Ishikawa (cell line): ENCODE data around the gene DOCK2.

Source experiments
- CEBPB ChIP-seq: IDR thresholded peaks from 2 replicates; pipeline ENCODE4 v1.6.1; 2012
- CREB1 ChIP-seq: IDR thresholded peaks from 2 replicates; pipeline ENCODE4 v1.6.1; 2012; ENCODE audit warnings: low read depth
- EGR1 ChIP-seq: IDR thresholded peaks from 2 replicates; pipeline ENCODE4 v1.6.1; 2012
- EP300 ChIP-seq: IDR thresholded peaks from 2 replicates; pipeline ENCODE4 v1.6.1; 2012; ENCODE audit warnings: borderline replicate concordance
- FOXM1 ChIP-seq: IDR thresholded peaks from 2 replicates; pipeline ENCODE4 v1.6.1; 2012; ENCODE audit warnings: low read depth, borderline replicate concordance
- NFIC ChIP-seq: IDR thresholded peaks from 2 replicates; pipeline ENCODE4 v1.6.1; 2012
- RAD21 ChIP-seq: IDR thresholded peaks from 2 replicates; pipeline ENCODE4 v1.6.1; 2012; ENCODE audit warnings: low read depth
- TAF1 ChIP-seq: IDR thresholded peaks from 2 replicates; pipeline ENCODE4 v1.6.1; 2012; ENCODE audit warnings: low read depth, mild to moderate bottlenecking
- TCF12 ChIP-seq: IDR thresholded peaks from 2 replicates; pipeline ENCODE4 v1.6.1; 2012; ENCODE audit warnings: low read depth
- TEAD4 ChIP-seq: IDR thresholded peaks from 2 replicates; pipeline ENCODE4 v1.6.1; 2012
- USF1 ChIP-seq: IDR thresholded peaks from 2 replicates; pipeline ENCODE4 v1.6.1; 2012
- YY1 ChIP-seq: IDR thresholded peaks from 2 replicates; pipeline ENCODE4 v1.6.1; 2012; ENCODE audit warnings: low read depth
- ZBTB7A ChIP-seq: IDR thresholded peaks from 2 replicates; pipeline ENCODE4 v1.6.1; 2012; ENCODE audit warnings: low read depth
- TF ChIP-seq, protein P1 (sequence below): IDR thresholded peaks from 2 replicates; pipeline ENCODE4 v1.6.1; 2012
- TF ChIP-seq, protein P2 (sequence below): IDR thresholded peaks from 2 replicates; pipeline ENCODE4 v1.6.1; 2012; ENCODE audit warnings: low read depth, mild to moderate bottlenecking

Gene DOCK2

GRCh38 chr5:169797577-169797976 is 160.5 kb downstream of the DOCK2 start:
- TF ChIP-seq, protein P1, sequence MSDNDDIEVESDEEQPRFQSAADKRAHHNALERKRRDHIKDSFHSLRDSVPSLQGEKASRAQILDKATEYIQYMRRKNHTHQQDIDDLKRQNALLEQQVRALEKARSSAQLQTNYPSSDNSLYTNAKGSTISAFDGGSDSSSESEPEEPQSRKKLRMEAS, result no peak
- TF ChIP-seq NFIC (no peak), USF1 (no peak), EP300 (no peak), EGR1 (no peak), YY1 (no peak), ZBTB7A (no peak), TAF1 (no peak), TCF12 (no peak)
- TF ChIP-seq, protein P2, sequence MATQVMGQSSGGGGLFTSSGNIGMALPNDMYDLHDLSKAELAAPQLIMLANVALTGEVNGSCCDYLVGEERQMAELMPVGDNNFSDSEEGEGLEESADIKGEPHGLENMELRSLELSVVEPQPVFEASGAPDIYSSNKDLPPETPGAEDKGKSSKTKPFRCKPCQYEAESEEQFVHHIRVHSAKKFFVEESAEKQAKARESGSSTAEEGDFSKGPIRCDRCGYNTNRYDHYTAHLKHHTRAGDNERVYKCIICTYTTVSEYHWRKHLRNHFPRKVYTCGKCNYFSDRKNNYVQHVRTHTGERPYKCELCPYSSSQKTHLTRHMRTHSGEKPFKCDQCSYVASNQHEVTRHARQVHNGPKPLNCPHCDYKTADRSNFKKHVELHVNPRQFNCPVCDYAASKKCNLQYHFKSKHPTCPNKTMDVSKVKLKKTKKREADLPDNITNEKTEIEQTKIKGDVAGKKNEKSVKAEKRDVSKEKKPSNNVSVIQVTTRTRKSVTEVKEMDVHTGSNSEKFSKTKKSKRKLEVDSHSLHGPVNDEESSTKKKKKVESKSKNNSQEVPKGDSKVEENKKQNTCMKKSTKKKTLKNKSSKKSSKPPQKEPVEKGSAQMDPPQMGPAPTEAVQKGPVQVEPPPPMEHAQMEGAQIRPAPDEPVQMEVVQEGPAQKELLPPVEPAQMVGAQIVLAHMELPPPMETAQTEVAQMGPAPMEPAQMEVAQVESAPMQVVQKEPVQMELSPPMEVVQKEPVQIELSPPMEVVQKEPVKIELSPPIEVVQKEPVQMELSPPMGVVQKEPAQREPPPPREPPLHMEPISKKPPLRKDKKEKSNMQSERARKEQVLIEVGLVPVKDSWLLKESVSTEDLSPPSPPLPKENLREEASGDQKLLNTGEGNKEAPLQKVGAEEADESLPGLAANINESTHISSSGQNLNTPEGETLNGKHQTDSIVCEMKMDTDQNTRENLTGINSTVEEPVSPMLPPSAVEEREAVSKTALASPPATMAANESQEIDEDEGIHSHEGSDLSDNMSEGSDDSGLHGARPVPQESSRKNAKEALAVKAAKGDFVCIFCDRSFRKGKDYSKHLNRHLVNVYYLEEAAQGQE, result no peak

GRCh38 chr5:169798438-169798837 is 161.4 kb downstream of the DOCK2 start:
- TF ChIP-seq CEBPB (no peak), CREB1 (no peak), ZBTB7A (no peak), EP300 (no peak), EGR1 (no peak), NFIC (no peak), FOXM1 (no peak), TCF12 (no peak), TAF1 (no peak), USF1 (no peak), TEAD4 (no peak), RAD21 (no peak), YY1 (no peak)
- TF ChIP-seq, protein P1, result no peak
- TF ChIP-seq, protein P2, result no peak

GRCh38 chr5:169798906-169799660 is 162.0 kb downstream of the DOCK2 start:
- TF ChIP-seq RAD21 (no peak), EGR1 (no peak), FOXM1 (no peak), YY1 (no peak), TEAD4 (no peak), EP300 (no peak), NFIC (no peak)
- TF ChIP-seq, protein P1, result no peak

GRCh38 chr5:169801324-169801777 is 164.3 kb downstream of the DOCK2 start:
- no peak for TF ChIP-seq NFIC
- TF ChIP-seq RAD21, result no peak
- TF ChIP-seq CREB1, result no peak
- no peak for TF ChIP-seq EP300
- TF ChIP-seq, protein P1, result no peak
- TF ChIP-seq CEBPB, result no peak
- TF ChIP-seq TAF1, result no peak
- TF ChIP-seq ZBTB7A, result no peak

GRCh38 chr5:169801781-169802180 is 164.7 kb downstream of the DOCK2 start:
- TF ChIP-seq, protein P2, result no peak
- no peak for TF ChIP-seq YY1
- TF ChIP-seq TEAD4, result no peak
- no peak for TF ChIP-seq TAF1
- no peak for TF ChIP-seq RAD21
- no peak for TF ChIP-seq EP300
- TF ChIP-seq, protein P1, result no peak
- no peak for TF ChIP-seq CEBPB
- TF ChIP-seq CREB1, result no peak
